NB4 (cell line): Measurements from ENCODE around the gene AGL.
"Not testable (repeated sequence)": the region's sequence is repeated elsewhere in the genome, so short reads cannot be mapped to it uniquely, and the experiment has no call there.

Experiments used
- DNase-seq: peaks from one replicate; pipeline ENCODE4 v3.0.0; 2010; ENCODE audit warnings: low read depth
- H3K4me3 ChIP-seq: one replicate; pipeline ENCODE4 v1.5.1; 2011; ENCODE audit warnings: mild to moderate bottlenecking, low read depth, low read length, moderate library complexity
- CTCF ChIP-seq: IDR thresholded peaks from one replicate; pipeline ENCODE4 v1.5.1; 2012; ENCODE audit warnings: low read depth, low read length
- MAX ChIP-seq: IDR thresholded peaks from 2 replicates; pipeline ENCODE4 v1.6.1; 2011; ENCODE audit warnings: low read depth, low read length
- MYC ChIP-seq: IDR thresholded peaks from 2 replicates; pipeline ENCODE4 v1.6.1; 2011; ENCODE audit warnings: low read depth, low read length
- POLR2A ChIP-seq: IDR thresholded peaks from 2 replicates; pipeline ENCODE4 v1.6.1; 2011; ENCODE audit warnings: mild to moderate bottlenecking; ENCODE audit not compliant: insufficient read length; ENCODE audit errors: extremely low read depth

AGL gene

GRCh38 chr1:99825098-99825497 is 25.1 kb upstream of the AGL start:
- no peak for TF ChIP-seq POLR2A
- H3K4me3 ChIP-seq = no peak overlapping the region
- DNase-seq = no peak

GRCh38 chr1:99825702-99826101 is 24.5 kb upstream of the AGL start:
- no peak for DNase-seq
- no peak overlapping the region for H3K4me3 ChIP-seq
- TF ChIP-seq MAX (no peak), CTCF (no peak), MYC (no peak)

- DNase-seq = no peak
- TF ChIP-seq POLR2A (no peak), MYC (no peak), MAX (no peak), CTCF (no peak)
- H3K4me3 ChIP-seq = no peak overlapping the region
Observed at GRCh38 chr1:99827970-99828369, 22.2 kb upstream of the AGL start.

GRCh38 chr1:99829269-99829668 is 20.9 kb upstream of the AGL start:
- no peak for TF ChIP-seq POLR2A
- TF ChIP-seq MAX = no peak
- no peak for TF ChIP-seq CTCF
- no peak for TF ChIP-seq MYC
- no peak for DNase-seq

GRCh38 chr1:99833911-99834310 is 16.2 kb upstream of the AGL start:
- not testable (repeated sequence) for H3K4me3 ChIP-seq, DNase-seq

More at GRCh38 chr1:99829269-99829668, 20.9 kb upstream of the AGL start:
- no peak overlapping the region for H3K4me3 ChIP-seq

GRCh38 chr1:99836171-99837103 is 13.7 kb upstream of the AGL start:
- H3K4me3 ChIP-seq, DNase-seq: not testable (repeated sequence)

GRCh38 chr1:99840353-99840752 is 9.8 kb upstream of the AGL start:
- DNase-seq, H3K4me3 ChIP-seq: not testable (repeated sequence)

GRCh38 chr1:99843760-99844159 is 6.4 kb upstream of the AGL start:
- no peak for DNase-seq
- no peak overlapping the region for H3K4me3 ChIP-seq
- TF ChIP-seq MAX = no peak

GRCh38 chr1:99845201-99845600 is 5.0 kb upstream of the AGL start:
- DNase-seq, H3K4me3 ChIP-seq: not testable (repeated sequence)
